HG03460 (cell line): ENCODE data around the gene PLEKHF1.

Experiments used
- ATAC-seq: cut with Tn5 transposase; IDR thresholded peaks from one replicate; pipeline ENCODE4 v1.9.1; 2021; ENCODE audit not compliant: unreplicated experiment

Gene PLEKHF1

DNA sequence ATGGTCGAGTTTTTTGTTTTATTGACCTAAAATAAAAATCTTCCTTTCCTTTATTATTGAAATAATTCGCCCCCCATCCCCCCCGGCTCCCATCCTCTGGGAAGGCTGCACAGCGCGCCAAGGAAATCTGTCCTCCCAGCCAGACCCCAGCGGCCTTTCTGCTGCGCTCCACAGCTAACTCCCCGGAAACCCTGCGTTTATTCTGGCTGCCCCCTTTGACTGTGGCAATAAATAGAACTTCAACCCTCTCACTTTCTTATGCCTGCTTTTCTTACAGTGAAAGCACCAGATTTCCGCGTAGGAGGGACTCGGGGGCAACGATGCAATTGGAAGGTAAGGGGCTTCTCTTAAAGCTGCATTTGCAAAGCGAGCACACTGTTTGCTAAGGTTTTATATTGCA lies 59.5 kb downstream of the PLEKHF1 start:
- ATAC-seq: no peak
